C4-2B (cell line): ENCODE results near the gene ERAS.

Source experiments
- ZFX ChIP-seq: fragments of 450-650 bp; IDR thresholded peaks from 2 replicates; pipeline ENCODE4 v1.6.1; 2017
- TF ChIP-seq, protein P1 (sequence below): fragments of 450-650 bp; conservative IDR thresholded peaks from 2 replicates; pipeline ENCODE4 v1.5.1; 2017; ENCODE audit warnings: mild to moderate bottlenecking

DNA sequence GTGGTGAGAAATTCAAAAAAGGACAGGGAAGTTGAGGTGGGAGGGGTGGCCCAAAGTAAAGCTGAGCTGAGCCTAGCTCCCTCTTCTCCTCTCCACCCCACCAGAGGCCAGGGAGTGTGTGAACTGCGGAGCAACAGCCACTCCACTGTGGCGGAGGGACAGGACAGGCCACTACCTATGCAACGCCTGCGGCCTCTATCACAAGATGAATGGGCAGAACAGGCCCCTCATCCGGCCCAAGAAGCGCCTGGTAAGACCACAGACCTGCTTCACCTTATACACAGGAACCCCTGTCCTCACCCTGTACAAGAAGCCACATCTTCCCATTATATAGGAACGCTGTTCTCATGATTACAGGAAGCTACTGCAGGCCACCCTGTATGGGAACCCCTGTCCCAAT, 34.1 kb upstream of the ERAS start:
- TF ChIP-seq, protein P1, sequence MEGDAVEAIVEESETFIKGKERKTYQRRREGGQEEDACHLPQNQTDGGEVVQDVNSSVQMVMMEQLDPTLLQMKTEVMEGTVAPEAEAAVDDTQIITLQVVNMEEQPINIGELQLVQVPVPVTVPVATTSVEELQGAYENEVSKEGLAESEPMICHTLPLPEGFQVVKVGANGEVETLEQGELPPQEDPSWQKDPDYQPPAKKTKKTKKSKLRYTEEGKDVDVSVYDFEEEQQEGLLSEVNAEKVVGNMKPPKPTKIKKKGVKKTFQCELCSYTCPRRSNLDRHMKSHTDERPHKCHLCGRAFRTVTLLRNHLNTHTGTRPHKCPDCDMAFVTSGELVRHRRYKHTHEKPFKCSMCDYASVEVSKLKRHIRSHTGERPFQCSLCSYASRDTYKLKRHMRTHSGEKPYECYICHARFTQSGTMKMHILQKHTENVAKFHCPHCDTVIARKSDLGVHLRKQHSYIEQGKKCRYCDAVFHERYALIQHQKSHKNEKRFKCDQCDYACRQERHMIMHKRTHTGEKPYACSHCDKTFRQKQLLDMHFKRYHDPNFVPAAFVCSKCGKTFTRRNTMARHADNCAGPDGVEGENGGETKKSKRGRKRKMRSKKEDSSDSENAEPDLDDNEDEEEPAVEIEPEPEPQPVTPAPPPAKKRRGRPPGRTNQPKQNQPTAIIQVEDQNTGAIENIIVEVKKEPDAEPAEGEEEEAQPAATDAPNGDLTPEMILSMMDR, result no peak
- no peak for TF ChIP-seq ZFX
